ENCODE data around the gene RELB. TPM values are rescaled to one million over a fixed set of nuclear protein-coding genes. Genes with fewer than 3 reads are reported as not detected.

The RELB gene
- total and polyA plus RNA-seq, 2 of the 4 experiments (the other 2 are of a cell fraction): 5.0 to 17.2 TPM

DNA sequence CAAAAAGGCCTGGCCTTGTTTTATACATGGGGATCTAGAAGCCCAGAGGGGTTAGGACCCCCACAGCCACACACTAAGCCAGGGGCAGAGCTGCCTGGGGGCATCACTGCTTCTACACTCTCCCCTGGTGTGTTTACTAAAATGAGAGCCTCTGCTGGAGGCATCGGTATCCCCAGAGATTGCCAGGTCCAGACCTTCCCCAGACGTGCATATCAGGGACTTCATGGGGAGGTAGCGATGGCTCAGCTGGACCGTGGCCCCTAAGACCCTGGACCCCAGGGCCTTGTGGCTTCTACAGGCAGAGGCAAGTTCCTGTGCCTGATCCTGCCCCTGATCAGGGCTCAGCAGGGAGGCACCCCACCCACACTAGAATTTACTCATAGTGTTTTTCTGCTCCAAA, 32.6 kb upstream of the RELB start:
- CTCF ChIA-PET: no interaction called here
- ATAC-seq (ENCODE audit: low read depth): no peak
- TF ChIP-seq RCOR1 (IDR thresholded peaks at IDR 0.05; ENCODE audit: insufficient replicate concordance, low read length) (no peak), MXI1 (IDR thresholded peaks at IDR 0.05; ENCODE audit: borderline replicate concordance, low read depth, low read length) (no peak), POLR2A (IDR thresholded peaks at IDR 0.05; ENCODE audit: low read depth, low read length) (no peak), BHLHE40 (IDR thresholded peaks at IDR 0.05; ENCODE audit: low read depth, low read length) (no peak)

More for the DNA sequence above, 32.6 kb upstream of the RELB start:
- intact Hi-C loops (cut with micrococcal nuclease) (no loop called here), dilution Hi-C loops (cut with HindIII; ENCODE audit: low sequenced_read_pairs, unreplicated experiment) (no loop called here), in situ Hi-C loops (cut with MboI; ENCODE audit: low sequenced_read_pairs) (no loop called here)
- Histone ChIP-seq H3K9ac (ENCODE audit: low read depth, low read length) (no peak overlapping the region), H3K56ac (ENCODE audit: extremely low read depth, insufficient read depth, low read length) (no peak overlapping the region), H3K27me3 (ENCODE audit: control insufficient read depth, insufficient read depth, low read length) (no peaks in the 10 kb centered on the region), H2AFZ (replicated peaks; ENCODE audit: low read length, poor library complexity) (no peak overlapping the region), H2BK15ac (ENCODE audit: low read depth, low read length) (no peak overlapping the region), H4K5ac (ENCODE audit: low read depth, low read length) (no peak overlapping the region), H2AK9ac (replicated peaks; ENCODE audit: low read depth, low read length, poor library complexity) (no peak overlapping the region), H3K4me3 (ENCODE audit: insufficient read depth, low read depth, low read length) (no peak overlapping the region), H3K27ac (ENCODE audit: insufficient read depth, low read length) (no peak overlapping the region), H4K20me1 (ENCODE audit: insufficient read depth, low read length) (peaks cover 16% of the 10 kb centered on the region), H2BK120ac (ENCODE audit: low read depth, low read length) (no peak overlapping the region), H3K4ac (ENCODE audit: low read depth, low read length) (no peak overlapping the region), H3K23ac (ENCODE audit: low read depth, low read length) (no peak overlapping the region), H4K91ac (ENCODE audit: insufficient read depth, low read depth, low read length) (no peak overlapping the region), H4K8ac (ENCODE audit: low read depth in 2 of 2, low read length in 2 of 2) (no peak overlapping the region), H2AK5ac (ENCODE audit: low read depth, low read length) (no peak overlapping the region), H3K79me1 (ENCODE audit: low read depth in 1 of 2, low read length in 2 of 2) (peaks cover 12 to 38% of the 10 kb centered on the region in 2 experiments), H3K9me1 (ENCODE audit: insufficient read depth, low read length) (no peaks in the 10 kb centered on the region), H2BK5ac (ENCODE audit: low read depth, low read length, poor library complexity, severe bottlenecking) (no peak overlapping the region), H3K18ac (ENCODE audit: low read depth, low read length) (no peak overlapping the region), H3K9me3 (ENCODE audit: control insufficient read depth, insufficient read depth, low read length) (no peaks in the 10 kb centered on the region), H2BK20ac (ENCODE audit: low read depth, low read length) (no peak overlapping the region), H3K4me1 (ENCODE audit: control insufficient read depth, insufficient read depth, low read length) (no peaks in the 10 kb centered on the region), H3K14ac (replicated peaks; ENCODE audit: low read depth, low read length) (no peak overlapping the region), H3K4me2 (ENCODE audit: low read depth, low read length) (no peak overlapping the region), H3K36me3 (ENCODE audit: control insufficient read depth, insufficient read depth, low read length) (peaks cover 34% of the 10 kb centered on the region)
- no peak for DNase-seq
- BruUV-seq (replicated peaks): no TSS peak
- POLR2A ChIA-PET (ENCODE audit: unreplicated experiment): no interaction called here
- 100% methylated on average over 4 of the region's 4 CpGs; no CpG with 5 or more reads in 1 of the 2 experiments for WGBS, 2 experiments (ENCODE audit: extremely low coverage in 2 of 2, insufficient read length in 1 of 2)

Measured in IMR-90 (cell line).